AG09319 (cell line): Measurements from ENCODE around the gene SREK1IP1.

Source experiments
- DNase-seq: peaks from one replicate; pipeline ENCODE4 v3.0.0-alpha.2; 2010; ENCODE audit warnings: low read depth; ENCODE audit errors: extremely low read depth
- TF ChIP-seq, protein P1 (sequence below): IDR thresholded peaks from 2 replicates; pipeline ENCODE4 v1.5.1; 2011; ENCODE audit warnings: low read depth, mild to moderate bottlenecking, inconsistent platforms, low read length, moderate library complexity

SREK1IP1 gene

DNA sequence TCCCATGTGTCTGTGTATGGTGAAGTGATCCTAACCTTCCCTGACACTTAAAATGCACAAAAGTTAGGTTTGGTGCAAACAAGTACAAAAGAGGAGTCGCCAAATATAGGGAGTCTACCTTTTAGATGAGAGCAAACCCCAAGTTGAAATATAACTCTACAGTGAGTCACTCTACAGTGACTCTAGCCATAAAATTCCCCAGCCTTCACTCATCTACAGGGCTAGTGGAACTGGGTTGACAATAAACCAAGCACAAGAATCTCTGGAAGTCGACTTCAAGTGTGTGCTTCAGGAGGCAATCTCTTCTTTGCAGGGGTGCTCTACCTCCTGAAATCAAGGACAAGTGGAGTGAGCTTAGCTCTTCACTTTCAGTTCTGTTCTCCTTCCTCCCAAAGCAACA is 74.9 kb downstream of the SREK1IP1 start:
- TF ChIP-seq, protein P1, sequence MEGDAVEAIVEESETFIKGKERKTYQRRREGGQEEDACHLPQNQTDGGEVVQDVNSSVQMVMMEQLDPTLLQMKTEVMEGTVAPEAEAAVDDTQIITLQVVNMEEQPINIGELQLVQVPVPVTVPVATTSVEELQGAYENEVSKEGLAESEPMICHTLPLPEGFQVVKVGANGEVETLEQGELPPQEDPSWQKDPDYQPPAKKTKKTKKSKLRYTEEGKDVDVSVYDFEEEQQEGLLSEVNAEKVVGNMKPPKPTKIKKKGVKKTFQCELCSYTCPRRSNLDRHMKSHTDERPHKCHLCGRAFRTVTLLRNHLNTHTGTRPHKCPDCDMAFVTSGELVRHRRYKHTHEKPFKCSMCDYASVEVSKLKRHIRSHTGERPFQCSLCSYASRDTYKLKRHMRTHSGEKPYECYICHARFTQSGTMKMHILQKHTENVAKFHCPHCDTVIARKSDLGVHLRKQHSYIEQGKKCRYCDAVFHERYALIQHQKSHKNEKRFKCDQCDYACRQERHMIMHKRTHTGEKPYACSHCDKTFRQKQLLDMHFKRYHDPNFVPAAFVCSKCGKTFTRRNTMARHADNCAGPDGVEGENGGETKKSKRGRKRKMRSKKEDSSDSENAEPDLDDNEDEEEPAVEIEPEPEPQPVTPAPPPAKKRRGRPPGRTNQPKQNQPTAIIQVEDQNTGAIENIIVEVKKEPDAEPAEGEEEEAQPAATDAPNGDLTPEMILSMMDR = no peak
- no peak for DNase-seq

DNA sequence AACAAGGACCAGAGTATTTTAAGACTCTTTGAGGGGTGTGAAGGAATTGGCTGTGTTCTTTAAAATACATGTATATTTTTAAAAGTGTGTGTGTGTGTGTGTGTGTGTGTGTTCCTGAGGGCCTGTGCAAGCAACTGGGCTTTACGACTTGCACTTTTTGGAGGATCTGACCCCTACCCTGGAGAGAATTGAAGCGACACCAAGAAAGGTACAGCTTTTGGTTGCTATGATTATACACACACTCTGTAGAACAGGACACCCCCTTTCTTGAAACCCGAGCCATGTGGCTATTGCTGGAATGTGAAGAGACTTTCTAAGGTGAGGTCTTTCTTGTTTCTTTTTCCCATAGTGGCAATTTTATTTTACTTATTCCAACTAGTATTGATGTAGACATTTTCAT is 77.2 kb downstream of the SREK1IP1 start:
- no peak for DNase-seq

DNA sequence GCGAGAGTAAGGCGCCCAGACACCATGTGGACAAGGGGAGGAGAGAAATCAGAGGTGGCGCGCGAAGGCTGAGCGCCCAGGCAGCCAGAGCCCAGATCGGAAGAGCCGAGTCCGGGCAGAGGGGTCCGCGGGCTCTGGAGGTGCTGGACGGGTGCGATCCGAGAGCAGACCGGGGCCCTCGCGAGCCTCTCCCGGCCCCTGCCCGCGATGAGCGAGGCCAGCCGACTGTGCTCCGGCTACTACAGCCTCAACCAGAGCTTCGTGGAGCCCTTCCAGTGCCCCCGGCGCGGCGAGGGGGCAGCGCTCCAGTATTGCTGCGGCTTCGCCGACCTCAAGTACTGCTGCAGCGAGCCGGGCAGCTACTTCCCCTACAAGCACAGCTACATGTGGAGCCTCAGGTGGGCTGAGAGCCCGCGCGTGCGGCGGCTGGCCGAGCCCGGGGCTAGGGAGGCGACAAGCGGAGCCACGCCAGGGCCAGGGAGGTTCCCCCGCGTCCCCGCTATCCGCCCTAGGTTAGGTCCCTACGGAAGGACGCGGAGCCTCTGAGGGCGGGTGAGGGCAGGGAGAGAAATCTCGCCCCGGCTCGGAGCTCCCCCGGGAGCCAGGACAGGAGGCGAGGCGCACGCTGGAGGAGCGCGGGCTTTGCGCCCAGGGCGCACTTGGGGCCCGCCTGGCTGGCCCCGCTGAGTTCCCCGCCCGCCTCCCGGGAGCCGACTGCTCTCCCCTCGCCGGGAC is 77.9 kb downstream of the SREK1IP1 start, which contains the start of gene SHISAL2B:
TSS of gene SHISAL2B (plus strand) at position 87 of the 735 bp plus-strand sequence. CDS start at position 208, 121 bp downstream.
- no peak for DNase-seq
- TF ChIP-seq, protein P1 = no peak

More for the DNA sequence above, 77.2 kb downstream of the SREK1IP1 start:
- TF ChIP-seq, protein P1 = no peak

DNA sequence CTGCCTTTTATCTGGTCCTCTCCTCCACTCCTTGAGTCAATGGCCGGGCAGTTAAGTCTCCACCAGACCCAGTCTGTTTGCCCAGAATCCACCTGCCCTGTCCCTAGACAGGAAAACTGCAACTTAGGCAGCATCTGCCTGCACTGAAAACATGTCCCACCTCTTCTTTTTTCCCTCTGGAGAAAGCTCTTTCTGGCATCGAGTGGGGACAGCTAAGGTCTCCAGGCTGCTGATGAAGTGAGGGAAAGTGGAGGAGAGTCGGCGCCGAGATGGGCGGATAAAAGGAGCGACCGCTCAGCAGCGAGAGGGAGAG is 78.4 kb downstream of the SREK1IP1 start:
- TF ChIP-seq, protein P1 = no peak
- DNase-seq = no peak

DNA sequence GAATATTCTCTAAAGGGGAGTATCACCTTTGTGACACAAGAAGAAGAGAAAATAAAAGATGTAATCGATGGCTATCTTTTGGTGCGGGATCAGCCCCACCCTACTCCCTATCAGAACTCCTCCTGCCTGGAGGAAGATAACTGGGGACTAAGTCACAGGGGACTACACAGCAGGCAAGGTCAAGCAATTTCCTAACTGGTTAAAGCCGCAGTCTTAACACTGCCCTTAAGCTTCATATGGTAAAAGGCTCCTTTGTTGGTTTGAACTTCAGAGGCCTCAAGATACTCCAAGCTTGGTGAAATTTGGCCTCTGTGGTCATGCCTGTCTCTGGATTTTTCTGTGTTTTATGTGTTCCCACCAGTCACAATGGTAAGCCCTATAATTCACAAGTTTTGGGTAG is 79.5 kb downstream of the SREK1IP1 start:
- DNase-seq = no peak
- TF ChIP-seq, protein P1 = no peak

DNA sequence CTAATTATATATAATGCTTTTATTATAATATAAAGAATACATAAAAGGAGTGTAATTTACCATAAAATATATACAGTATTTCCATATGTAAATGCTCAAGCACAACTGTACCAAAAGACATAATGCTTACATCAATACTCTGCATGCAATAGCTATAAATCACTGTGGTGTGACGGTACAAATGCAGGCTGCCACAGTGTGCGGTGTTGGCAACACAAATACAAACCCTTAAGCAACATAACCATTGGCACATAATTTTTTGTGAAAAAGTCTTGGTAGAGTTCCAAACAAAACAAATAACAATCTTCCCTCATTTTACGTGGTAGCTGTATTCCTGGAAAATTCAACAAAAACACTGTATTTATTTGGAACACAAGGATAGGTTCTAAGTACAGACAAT is 80.1 kb downstream of the SREK1IP1 start:
- no peak for DNase-seq
- TF ChIP-seq, protein P1 = no peak

DNA sequence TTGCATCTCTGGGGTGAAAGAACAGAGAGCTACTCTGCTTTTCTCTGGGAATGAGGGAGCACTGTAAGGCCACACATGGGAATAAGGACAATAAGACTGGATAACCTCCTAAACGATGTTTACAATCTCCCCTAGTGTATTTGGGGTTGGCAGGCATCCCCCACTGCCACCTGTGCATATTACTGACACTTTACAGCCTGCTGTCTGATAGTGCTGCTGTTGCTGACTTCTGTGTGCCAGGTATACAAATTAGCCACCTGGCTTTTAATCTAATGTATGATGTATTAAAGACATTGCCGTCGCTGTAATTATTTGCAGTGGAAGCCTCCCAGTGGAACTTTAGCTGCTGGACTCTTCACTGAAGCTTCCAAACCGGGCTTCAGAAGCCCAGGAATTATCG is 82.6 kb downstream of the SREK1IP1 start:
- TF ChIP-seq, protein P1 = no peak
- DNase-seq = no peak
